GM23338 (cell line): ENCODE data around the gene XG. TPM values are rescaled to one million over a fixed set of nuclear protein-coding genes. Genes with fewer than 3 reads are reported as not detected.
"Not testable (repeated sequence)": the region's sequence is repeated elsewhere in the genome, so short reads cannot be mapped to it uniquely, and the experiment has no call there.

Source experiments
- ATAC-seq: fragments of 200-7000 bp; cut with Tn5 transposase; 3 replicates; pipeline ENCODE4 v1.9.1; 2020
- DNase-seq: peaks from one replicate; pipeline ENCODE4 v3.0.0-alpha.2; 2015; ENCODE audit warnings: low spot score
- H2AFZ ChIP-seq: fragments of 200-600 bp; sonication (generic); 2 replicates; pipeline ENCODE4 v1.8.0; 2016; ENCODE audit warnings: antibody characterized with exemption, mild to moderate bottlenecking, moderate library complexity
- H3F3A ChIP-seq: fragments of 200-600 bp; sonication (generic); replicated peaks from 2 replicates; pipeline ENCODE4 v1.8.0; 2017; ENCODE audit warnings: antibody characterized with exemption, mixed run types, low read depth
- H3K27ac ChIP-seq: fragments of 200-600 bp; sonication (generic); 2 replicates; pipeline ENCODE4 v1.6.1; 2016; ENCODE audit warnings: low read depth
- H3K27me3 ChIP-seq: fragments of 200-600 bp; sonication (generic); 2 replicates; pipeline ENCODE4 v1.8.0; 2016; ENCODE audit warnings: mild to moderate bottlenecking, mixed run types, moderate library complexity; ENCODE audit not compliant: insufficient read depth
- H3K36me3 ChIP-seq: fragments of 200-600 bp; sonication (generic); 2 replicates; pipeline ENCODE4 v1.8.0; 2016; ENCODE audit warnings: mild to moderate bottlenecking; ENCODE audit not compliant: insufficient read depth
- H3K4me1 ChIP-seq: fragments of 200-600 bp; sonication (generic); 2 replicates; pipeline ENCODE4 v1.8.0; 2016; ENCODE audit warnings: mild to moderate bottlenecking, moderate library complexity; ENCODE audit not compliant: insufficient read depth
- H3K4me2 ChIP-seq: fragments of 200-600 bp; sonication (generic); 2 replicates; pipeline ENCODE4 v1.7.1; 2017; ENCODE audit warnings: mixed run types
- H3K4me3 ChIP-seq: fragments of 200-600 bp; sonication (generic); 2 replicates; pipeline ENCODE4 v1.6.1; 2016; ENCODE audit warnings: mixed run types
- H3K79me2 ChIP-seq: fragments of 200-600 bp; sonication (generic); replicated peaks from 2 replicates; pipeline ENCODE4 v1.8.0; 2017; ENCODE audit warnings: mild to moderate bottlenecking; ENCODE audit not compliant: insufficient read depth
- H3K9me2 ChIP-seq: fragments of 200-600 bp; sonication (generic); 2 replicates; pipeline ENCODE4 v1.8.0; 2017; ENCODE audit not compliant: insufficient read depth
- H4K20me1 ChIP-seq: fragments of 200-600 bp; sonication (generic); replicated peaks from 2 replicates; pipeline ENCODE4 v1.8.0; 2017; ENCODE audit warnings: mild to moderate bottlenecking; ENCODE audit not compliant: insufficient read depth
- H3K27ac Mint-ChIP-seq: 2 replicates; pipeline ENCODE4 v1.8.0; 2020; ENCODE audit warnings: inconsistent platforms, mild to moderate bottlenecking, moderate library complexity, mixed read lengths
- H3K27me3 Mint-ChIP-seq: 3 replicates; pipeline ENCODE4 v1.8.0; 2022; ENCODE audit warnings: low read depth, mild to moderate bottlenecking, moderate library complexity, mixed read lengths, inconsistent platforms; ENCODE audit not compliant: insufficient read depth, poor library complexity
- H3K36me3 Mint-ChIP-seq: 3 replicates; pipeline ENCODE4 v1.8.0; 2021; ENCODE audit warnings: low read depth, mild to moderate bottlenecking, inconsistent platforms, moderate library complexity, mixed read lengths
- H3K4me1 Mint-ChIP-seq: 3 replicates; pipeline ENCODE4 v1.8.0; 2020; ENCODE audit warnings: mild to moderate bottlenecking, inconsistent platforms, mixed read lengths
- H3K4me3 Mint-ChIP-seq: 3 replicates; pipeline ENCODE4 v1.8.0; 2021; ENCODE audit warnings: moderate library complexity, mild to moderate bottlenecking, inconsistent platforms, mixed read lengths
- H3K9me3 Mint-ChIP-seq: 3 replicates; pipeline ENCODE4 v1.8.0; 2020; ENCODE audit warnings: moderate library complexity, mild to moderate bottlenecking, inconsistent platforms, mixed read lengths
- CTCF ChIP-seq, 2 experiments: fragments of 200-600 bp in 1 of 2; sonication (generic) in 1 of 2; conservative IDR thresholded peaks; 2 replicates each; pipeline versions ENCODE4 v1.5.1 to v1.6.1; 2016 to 2017; ENCODE audit warnings: antibody characterized with exemption in 2 of 2, low read depth in 2 of 2, mild to moderate bottlenecking in 2 of 2, moderate library complexity in 1 of 2
- ETS1 ChIP-seq: IDR thresholded peaks from 2 replicates; pipeline ENCODE4 v1.6.1; 2016; ENCODE audit warnings: antibody characterized with exemption
- EZH2 ChIP-seq: fragments of 200-600 bp; sonication (generic); IDR thresholded peaks from one replicate; pipeline ENCODE4 v1.8.0; 2017; ENCODE audit warnings: antibody characterized with exemption, mild to moderate bottlenecking, low read depth; ENCODE audit not compliant: unreplicated experiment
- EZH2phosphoT487 ChIP-seq: fragments of 200-600 bp; sonication (generic); IDR thresholded peaks from one replicate; pipeline ENCODE4 v1.8.1; 2018; ENCODE audit warnings: antibody characterized with exemption; ENCODE audit not compliant: unreplicated experiment
- POLR2AphosphoS5 ChIP-seq: IDR thresholded peaks from 2 replicates; pipeline ENCODE4 v1.6.1; 2016; ENCODE audit warnings: antibody characterized with exemption, low read depth
- ZNF114 ChIP-seq: fragments of 250-450 bp; sonication (Bioruptor Pico); IDR thresholded peaks from 2 replicates; pipeline ENCODE4 v1.5.0; 2020; ENCODE audit warnings: mild to moderate bottlenecking, moderate library complexity
- ZNF331 ChIP-seq: fragments of 250-450 bp; sonication (Bioruptor Pico); IDR thresholded peaks from 2 replicates; pipeline ENCODE4 v1.5.0; 2020; ENCODE audit warnings: low read depth, mild to moderate bottlenecking, moderate library complexity
- polyA plus RNA-seq: library from polyadenylated mRNA; unstranded; fragments of >200 nt; fragmentation: Nextera tagmentation; extraction: Ambion mirVana; gene quantifications from 2 replicates; pipeline ENCODE4 v1.2.1, GENCODE V29; 2016
- total RNA-seq: library from RNA; depleted of rRNA; stranded (reverse); fragments of >200 nt; shearing (Covaris generic); gene quantifications from 2 replicates; pipeline ENCODE4 v1.2.3, GENCODE V29; 2014

XG gene
- total and polyA plus RNA-seq, 2 experiments from 2014 or later = 0.28 to 0.60 TPM

GRCh38 chrX:2774057-2774456 lies 22.2 kb downstream of the XG start (continued):
- TF ChIP-seq ZNF331 (CRISPR knock-in tag) (no peak), POLR2AphosphoS5 (no peak), ZNF114 (CRISPR knock-in tag) (no peak), CTCF (conservative IDR thresholded peaks at IDR 0.05; ENCODE audit: low read depth in 2 of 2) (no peak), EZH2 (no peak), ETS1 (no peak)

GRCh38 chrX:2774776-2775175 lies 22.9 kb downstream of the XG start:
- Mint-ChIP-seq H3K27ac (no peak overlapping the region), H3K4me1 (peaks cover 7% of the 10 kb centered on the region), H3K9me3 (peaks cover 17% of the 10 kb centered on the region)

GRCh38 chrX:2780472-2781225 lies 28.8 kb downstream of the XG start:
- H3K4me3 Mint-ChIP-seq = peak overlapping the region; percentile 7; the same call in 1 of the 3 replicates
- ATAC-seq (peak; percentile 88), DNase-seq (peak; percentile 71)
- H3K36me3 Mint-ChIP-seq, H3K27me3 Mint-ChIP-seq, H3K9me2 ChIP-seq, H3K36me3 ChIP-seq, H4K20me1 ChIP-seq, H3K79me2 ChIP-seq, H3K27me3 ChIP-seq, H3K9me3 Mint-ChIP-seq, H3F3A ChIP-seq, H2AFZ ChIP-seq: not testable (repeated sequence)
- peak overlapping the region; percentile 88 for H3K27ac Mint-ChIP-seq
- Histone ChIP-seq H3K27ac (peak overlapping the region; percentile 98), H3K4me1 (peaks cover 51% of the 10 kb centered on the region), H3K4me3 (0 out of 2 replicates have a peak overlapping the region, but pooled peaks have one; percentile 1), H3K4me2 (peak overlapping the region; percentile 34)
- H3K4me1 Mint-ChIP-seq = peaks cover 48% of the 10 kb centered on the region

More at GRCh38 chrX:2774776-2775175, 22.9 kb downstream of the XG start:
- no peak overlapping the region for H3K4me2 ChIP-seq
- no peaks in the 10 kb centered on the region for H3K9me2 ChIP-seq
- Mint-ChIP-seq H3K4me3 (no peak overlapping the region), H3K36me3 (peaks cover 8% of the 10 kb centered on the region; the same call in 1 of the 3 replicates), H3K27me3 (peaks cover 1% of the 10 kb centered on the region)
- no peaks in the 10 kb centered on the region; the same call in 1 of the 2 replicates for H3K36me3 ChIP-seq
- TF ChIP-seq EZH2 (no peak), EZH2phosphoT487 (no peak), ETS1 (no peak)
- DNase-seq (no peak), ATAC-seq (no peak)
- no peaks in the 10 kb centered on the region for H4K20me1 ChIP-seq
- no peaks in the 10 kb centered on the region for H3K79me2 ChIP-seq
- no peak overlapping the region for H3K27ac ChIP-seq
- H3K4me3 ChIP-seq = no peak overlapping the region
- H3F3A ChIP-seq = 0 out of 2 replicates have a peak, but pooled peaks cover 5% of the 10 kb centered on the region
- H3K27me3 ChIP-seq = no peaks in the 10 kb centered on the region
- peaks cover 25% of the 10 kb centered on the region; the same call in 1 of the 2 replicates for H3K4me1 ChIP-seq
- H2AFZ ChIP-seq = no peak overlapping the region
